Kidney (tissue), 14 donors: ENCODE data around the gene MANBA. TPM values are rescaled to one million over a fixed set of nuclear protein-coding genes. Genes with fewer than 3 reads are reported as not detected.

Experiments used
- DNase-seq, 5 donors: peaks; one replicate each; pipeline ENCODE4 v3.0.0-alpha.2; 2013 to 2020
- FAIRE-seq: peaks from 2 replicates; lab custom pipeline; 2012; peaks lifted over from hg19 to GRCh38; lab: Jason Lieb, UNC
- H3K27ac ChIP-seq, 2 donors: one replicate each; pipeline ENCODE4 v1.7.0; 2013; ENCODE audit warnings: low read depth in 2 of 2, low read length in 2 of 2, inconsistent platforms in 1 of 2
- H3K27me3 ChIP-seq: one replicate; pipeline ENCODE4 v1.7.1; 2013; ENCODE audit warnings: low read length, inconsistent platforms; ENCODE audit not compliant: control insufficient read depth, insufficient read depth
- H3K36me3 ChIP-seq, 3 donors: one replicate each; pipeline versions ENCODE4 v1.7.0 to v1.7.1; 2013; ENCODE audit warnings: low read length in 3 of 3, control low read depth in 1 of 3, inconsistent platforms in 1 of 3; ENCODE audit not compliant: insufficient read depth in 3 of 3, control insufficient read depth in 2 of 3
- H3K4me1 ChIP-seq, 3 donors: one replicate each; pipeline versions ENCODE4 v1.7.0 to v1.7.1; 2013; ENCODE audit warnings: low read length in 3 of 3, inconsistent platforms in 1 of 3, low read depth in 1 of 3; ENCODE audit not compliant: control insufficient read depth in 2 of 3, insufficient read depth in 2 of 3
- H3K4me3 ChIP-seq, 3 donors: one replicate each; pipeline versions ENCODE4 v1.7.0 to v1.8.1; 2013; ENCODE audit warnings: low read length in 3 of 3, control low read depth in 1 of 3, inconsistent platforms in 1 of 3
- H3K9ac ChIP-seq, 3 donors: one replicate each; pipeline versions ENCODE4 v1.7.0 to v1.7.1; 2013; ENCODE audit warnings: low read length in 3 of 3, control low read depth in 1 of 3, inconsistent platforms in 1 of 3
- H3K9me3 ChIP-seq, 3 donors: one replicate each; pipeline versions ENCODE4 v1.7.0 to v1.7.1; 2013; ENCODE audit warnings: low read length in 3 of 3, control low read depth in 1 of 3, inconsistent platforms in 1 of 3; ENCODE audit not compliant: control insufficient read depth in 2 of 3, insufficient read depth in 1 of 3
- intact Hi-C: fragments of 100-400 bp; cut with DNase I; formaldehyde crosslinking; loops from one replicate; pipeline ENCODE4 v1.11.1; 2022
- polyA plus RNA-seq: library from polyadenylated mRNA; stranded (reverse); fragments of 350-450 nt; fragmentation: Illumina TruSeq; extraction: RNeasy Lipid Tissue Mini Kit (QIAGEN cat#74804); gene quantifications from one replicate; pipeline ENCODE4 v1.2.3, GENCODE V29; 2014; ENCODE audit warnings: low read depth, low replicate concordance; ENCODE audit not compliant: insufficient read depth
- total RNA-seq: library from RNA; stranded (reverse); fragmentation: NEBNext Ultra II Directional; extraction: Animal tissue kit (Norgen Biotek cat#: 25700); gene quantifications from one replicate; pipeline ENCODE4 v1.2.1, GENCODE V29; 2021
- TF ChIP-seq, protein P1 (sequence below): IDR thresholded peaks from 3 replicates; pipeline ENCODE4 v1.5.1; 2012; ENCODE audit warnings: mild to moderate bottlenecking, moderate library complexity, borderline replicate concordance; ENCODE audit not compliant: insufficient read depth; ENCODE audit errors: extremely low read depth
- donor health status: control.
- donor health status: control.
- donor health status: control.
- donor health status: control.
- donor health status: control.
- donor health status: DM: yes; HTN: yes; CAD: no.
- donor health status: Normal renal cell carcinoma (clear cell type).

MANBA gene
- total and polyA plus RNA-seq, 2 donors from 2014 or later = 19.0 to 28.0 TPM

DNA sequence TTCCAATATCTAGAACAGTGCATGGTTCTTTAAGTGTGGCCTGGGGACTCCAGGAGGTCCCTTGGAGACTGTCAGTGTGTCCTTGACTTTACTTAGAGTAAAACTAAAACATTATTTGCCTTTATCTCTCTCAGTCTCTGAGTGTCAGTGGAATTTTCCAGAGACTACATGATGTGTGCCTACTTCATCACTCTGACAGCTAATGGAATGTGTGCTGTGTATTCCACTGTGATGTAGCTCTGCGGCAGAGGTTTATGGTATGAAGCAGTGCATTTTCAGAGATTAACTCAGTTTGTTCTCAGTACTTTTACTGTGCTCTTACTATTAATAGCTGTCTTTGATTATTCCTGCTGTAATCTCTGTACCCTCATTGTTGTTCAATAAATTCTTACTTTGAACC lies 85.6 kb downstream of the MANBA start:
- Histone ChIP-seq H3K9me3 (no peaks in the 10 kb centered on the region), H3K4me1 (no peaks in the 10 kb centered on the region), H3K9ac (no peak overlapping the region), H3K27ac (no peak overlapping the region), H3K4me3 (no peak overlapping the region), H3K36me3 (no peaks in the 10 kb centered on the region), H3K27me3 (no peaks in the 10 kb centered on the region)
- intact Hi-C loops = no loop called here
- FAIRE-seq = no peak
- DNase-seq = no peak
- TF ChIP-seq, protein P1, sequence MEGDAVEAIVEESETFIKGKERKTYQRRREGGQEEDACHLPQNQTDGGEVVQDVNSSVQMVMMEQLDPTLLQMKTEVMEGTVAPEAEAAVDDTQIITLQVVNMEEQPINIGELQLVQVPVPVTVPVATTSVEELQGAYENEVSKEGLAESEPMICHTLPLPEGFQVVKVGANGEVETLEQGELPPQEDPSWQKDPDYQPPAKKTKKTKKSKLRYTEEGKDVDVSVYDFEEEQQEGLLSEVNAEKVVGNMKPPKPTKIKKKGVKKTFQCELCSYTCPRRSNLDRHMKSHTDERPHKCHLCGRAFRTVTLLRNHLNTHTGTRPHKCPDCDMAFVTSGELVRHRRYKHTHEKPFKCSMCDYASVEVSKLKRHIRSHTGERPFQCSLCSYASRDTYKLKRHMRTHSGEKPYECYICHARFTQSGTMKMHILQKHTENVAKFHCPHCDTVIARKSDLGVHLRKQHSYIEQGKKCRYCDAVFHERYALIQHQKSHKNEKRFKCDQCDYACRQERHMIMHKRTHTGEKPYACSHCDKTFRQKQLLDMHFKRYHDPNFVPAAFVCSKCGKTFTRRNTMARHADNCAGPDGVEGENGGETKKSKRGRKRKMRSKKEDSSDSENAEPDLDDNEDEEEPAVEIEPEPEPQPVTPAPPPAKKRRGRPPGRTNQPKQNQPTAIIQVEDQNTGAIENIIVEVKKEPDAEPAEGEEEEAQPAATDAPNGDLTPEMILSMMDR = no peak

DNA sequence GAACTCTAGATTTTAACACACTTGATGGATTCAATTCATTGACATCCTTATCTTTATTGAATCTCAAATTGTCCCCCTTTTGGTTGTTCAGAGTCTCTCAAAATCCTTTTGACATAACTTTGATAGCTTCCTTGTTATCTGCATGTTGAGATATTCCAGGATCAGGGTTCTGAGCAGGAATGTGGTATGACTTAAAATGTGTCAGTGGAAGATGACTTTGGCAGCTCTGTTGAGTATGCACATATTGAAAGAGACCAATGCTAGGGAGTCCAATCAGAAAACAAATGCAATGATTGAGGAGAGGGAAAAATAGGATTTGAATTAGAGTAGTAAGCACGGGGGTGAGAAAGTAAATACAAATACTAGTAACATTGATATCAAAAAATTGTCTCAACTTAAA lies 93.8 kb downstream of the MANBA start:
- Histone ChIP-seq H3K9me3 (no peaks in the 10 kb centered on the region), H3K4me1 (no peaks in the 10 kb centered on the region), H3K36me3 (peaks cover 0 to 2% (median 0%) of the 10 kb centered on the region in 3 donors), H3K9ac (no peak overlapping the region), H3K4me3 (no peak overlapping the region), H3K27me3 (no peaks in the 10 kb centered on the region), H3K27ac (no peak overlapping the region)
- DNase-seq (no peak), FAIRE-seq (no peak)
- TF ChIP-seq, protein P1 = no peak
- intact Hi-C loops = no loop called here

DNA sequence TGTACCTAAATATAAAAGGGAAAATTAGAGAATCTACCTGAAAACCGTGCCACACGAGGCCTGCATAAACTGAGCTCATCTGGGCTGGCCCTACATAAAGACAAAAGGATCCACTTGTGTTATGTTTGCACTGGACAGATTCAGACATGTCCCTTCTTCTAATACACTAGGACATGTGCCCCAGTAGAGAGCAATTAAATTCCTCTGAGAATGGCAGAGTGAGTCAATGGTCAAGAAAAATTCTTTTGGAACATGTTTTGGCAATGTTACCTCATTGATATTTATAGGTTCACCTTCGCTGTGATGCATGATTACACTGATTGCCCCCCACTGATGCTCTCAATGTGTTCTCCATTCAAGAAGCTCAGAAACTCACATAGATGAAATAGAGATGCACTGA lies 95.2 kb downstream of the MANBA start:
- no peak overlapping the region for H3K4me3 ChIP-seq
- H3K36me3 ChIP-seq = peaks cover 0 to 2% (median 0%) of the 10 kb centered on the region in 3 donors
- DNase-seq = no peak
- no peaks in the 10 kb centered on the region for H3K4me1 ChIP-seq
- no peaks in the 10 kb centered on the region for H3K27me3 ChIP-seq
- TF ChIP-seq, protein P1 = no peak
- H3K27ac ChIP-seq = no peak overlapping the region
- no peak overlapping the region for H3K9ac ChIP-seq
- FAIRE-seq = no peak
- intact Hi-C loops = no loop called here
- no peaks in the 10 kb centered on the region for H3K9me3 ChIP-seq

DNA sequence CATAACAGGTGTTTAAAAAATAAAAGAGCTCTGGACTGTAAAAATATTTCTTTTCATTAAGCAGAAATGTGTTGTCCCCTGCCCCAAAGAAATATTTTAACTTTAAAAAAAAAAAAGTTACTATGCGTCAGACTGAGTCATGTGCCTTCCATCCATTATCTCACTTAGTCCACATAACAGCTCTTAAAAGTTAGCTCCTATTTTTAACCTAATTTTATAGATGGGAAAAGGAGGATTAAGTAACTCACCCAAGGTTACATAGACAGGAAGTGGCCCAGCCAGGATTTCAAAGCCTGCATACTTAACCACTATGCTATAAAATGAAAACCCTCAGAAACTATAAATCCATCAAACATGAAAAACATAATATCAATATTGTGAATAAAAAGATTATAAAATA lies 97.7 kb downstream of the MANBA start:
- no peaks in the 10 kb centered on the region for H3K27me3 ChIP-seq
- H3K9me3 ChIP-seq = no peaks in the 10 kb centered on the region
- peaks cover 0 to 5% (median 0%) of the 10 kb centered on the region in 3 donors for H3K36me3 ChIP-seq
- TF ChIP-seq, protein P1 = no peak
- no peak overlapping the region for H3K4me3 ChIP-seq
- no peak for DNase-seq
- no peak overlapping the region for H3K27ac ChIP-seq
- no peak for FAIRE-seq
- intact Hi-C loops = no loop called here
- no peak overlapping the region for H3K9ac ChIP-seq
- H3K4me1 ChIP-seq = no peaks in the 10 kb centered on the region
